HL-60 (cell line): ENCODE data around the gene ABCD3.

ENCODE experiments used
- REST ChIP-seq: IDR thresholded peaks from 2 replicates; pipeline ENCODE4 v1.6.1; 2012; ENCODE audit warnings: low read depth; ENCODE audit not compliant: insufficient replicate concordance
- TF ChIP-seq, protein P1 (sequence below): IDR thresholded peaks from one replicate; pipeline ENCODE4 v1.5.1; 2011; ENCODE audit warnings: low read length, control low read depth, inconsistent platforms; ENCODE audit not compliant: insufficient read depth

DNA sequence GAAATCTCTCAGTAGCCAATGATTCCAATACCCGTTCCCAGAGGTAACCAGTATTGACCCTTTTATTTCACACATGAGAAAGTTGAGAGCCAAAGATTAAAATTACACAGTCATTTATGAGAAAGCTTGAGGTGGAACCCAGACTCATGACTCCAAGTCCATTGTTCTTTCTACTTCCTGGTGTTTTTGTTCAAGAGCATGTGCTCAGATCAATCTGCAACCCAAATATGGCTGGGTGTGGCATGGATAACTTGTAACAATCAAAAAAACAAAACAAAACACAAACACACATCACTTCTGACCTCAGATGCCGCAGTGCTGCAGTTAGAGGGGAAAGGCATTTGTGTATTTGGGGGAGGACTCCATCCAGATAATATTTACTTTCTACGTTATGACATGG is 18.7 kb upstream of the ABCD3 start:
- TF ChIP-seq, protein P1, sequence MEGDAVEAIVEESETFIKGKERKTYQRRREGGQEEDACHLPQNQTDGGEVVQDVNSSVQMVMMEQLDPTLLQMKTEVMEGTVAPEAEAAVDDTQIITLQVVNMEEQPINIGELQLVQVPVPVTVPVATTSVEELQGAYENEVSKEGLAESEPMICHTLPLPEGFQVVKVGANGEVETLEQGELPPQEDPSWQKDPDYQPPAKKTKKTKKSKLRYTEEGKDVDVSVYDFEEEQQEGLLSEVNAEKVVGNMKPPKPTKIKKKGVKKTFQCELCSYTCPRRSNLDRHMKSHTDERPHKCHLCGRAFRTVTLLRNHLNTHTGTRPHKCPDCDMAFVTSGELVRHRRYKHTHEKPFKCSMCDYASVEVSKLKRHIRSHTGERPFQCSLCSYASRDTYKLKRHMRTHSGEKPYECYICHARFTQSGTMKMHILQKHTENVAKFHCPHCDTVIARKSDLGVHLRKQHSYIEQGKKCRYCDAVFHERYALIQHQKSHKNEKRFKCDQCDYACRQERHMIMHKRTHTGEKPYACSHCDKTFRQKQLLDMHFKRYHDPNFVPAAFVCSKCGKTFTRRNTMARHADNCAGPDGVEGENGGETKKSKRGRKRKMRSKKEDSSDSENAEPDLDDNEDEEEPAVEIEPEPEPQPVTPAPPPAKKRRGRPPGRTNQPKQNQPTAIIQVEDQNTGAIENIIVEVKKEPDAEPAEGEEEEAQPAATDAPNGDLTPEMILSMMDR = no peak
- TF ChIP-seq REST = no peak
